Loucy (cell line): Measurements from ENCODE around the gene FADS3.

Experiments
- H2AFZ ChIP-seq: fragments of 200-600 bp; sonication (generic); 2 replicates; pipeline ENCODE4 v1.6.0; 2016; ENCODE audit warnings: antibody characterized with exemption, mild to moderate bottlenecking, low read length, moderate library complexity
- H3F3A ChIP-seq: fragments of 200-600 bp; 2 replicates; pipeline ENCODE4 v1.6.0; 2016; ENCODE audit warnings: antibody characterized with exemption, low read depth, mild to moderate bottlenecking
- H3K27me3 ChIP-seq: fragments of 200-600 bp; sonication (generic); 2 replicates; pipeline ENCODE4 v1.6.1; 2014; ENCODE audit warnings: low read length, mild to moderate bottlenecking; ENCODE audit not compliant: insufficient read depth, poor library complexity, severe bottlenecking
- H3K36me3 ChIP-seq: fragments of 200-600 bp; sonication (generic); 2 replicates; pipeline ENCODE4 v1.6.1; 2016; ENCODE audit warnings: low read length; ENCODE audit not compliant: insufficient read depth
- H3K4me1 ChIP-seq: fragments of 200-600 bp; sonication (generic); 2 replicates; pipeline ENCODE4 v1.5.1; 2014; ENCODE audit warnings: low read length, mild to moderate bottlenecking; ENCODE audit not compliant: insufficient read depth, poor library complexity, severe bottlenecking
- H3K4me2 ChIP-seq: fragments of 200-600 bp; sonication (generic); 2 replicates; pipeline ENCODE4 v1.6.0; 2014; ENCODE audit warnings: antibody characterized with exemption, low read length, low read depth, mild to moderate bottlenecking; ENCODE audit not compliant: poor library complexity, severe bottlenecking
- H3K4me3 ChIP-seq: fragments of 200-600 bp; sonication (generic); 2 replicates; pipeline ENCODE4 v1.5.1; 2014; ENCODE audit warnings: low read length, mild to moderate bottlenecking, mixed read lengths; ENCODE audit not compliant: poor library complexity, severe bottlenecking
- H3K79me2 ChIP-seq: fragments of 200-600 bp; sonication (generic); 2 replicates; pipeline ENCODE4 v1.6.1; 2014; ENCODE audit warnings: low read length; ENCODE audit not compliant: insufficient read depth
- H3K9ac ChIP-seq: fragments of 200-600 bp; sonication (generic); 2 replicates; pipeline ENCODE4 v1.6.0; 2014; ENCODE audit warnings: mild to moderate bottlenecking, low read depth, low read length, moderate library complexity; ENCODE audit not compliant: poor library complexity, severe bottlenecking
- H3K9me2 ChIP-seq: fragments of 200-600 bp; sonication (generic); replicated peaks from 2 replicates; pipeline ENCODE4 v1.6.1; 2016; ENCODE audit warnings: low read depth, low read length, mixed read lengths
- H3K9me3 ChIP-seq: fragments of 200-600 bp; sonication (generic); 2 replicates; pipeline ENCODE4 v1.6.1; 2014; ENCODE audit warnings: mild to moderate bottlenecking, antibody characterized with exemption, low read length, low read depth; ENCODE audit not compliant: insufficient read depth
- H4K20me1 ChIP-seq: fragments of 200-600 bp; sonication (generic); 2 replicates; pipeline ENCODE4 v1.6.0; 2014; ENCODE audit warnings: antibody characterized with exemption, low read length, mild to moderate bottlenecking; ENCODE audit not compliant: insufficient read depth, poor library complexity, severe bottlenecking
- EZH2phosphoT487 ChIP-seq: fragments of 200-600 bp; IDR thresholded peaks from 2 replicates; pipeline ENCODE4 v1.6.1; 2018; ENCODE audit warnings: antibody characterized with exemption, mild to moderate bottlenecking, moderate library complexity, borderline replicate concordance
- TF ChIP-seq, protein P1 (sequence below): fragments of 200-600 bp; sonication (generic); conservative IDR thresholded peaks from 2 replicates; pipeline ENCODE4 v1.5.1; 2014; ENCODE audit warnings: mild to moderate bottlenecking, antibody characterized with exemption, low read length

Gene FADS3

DNA sequence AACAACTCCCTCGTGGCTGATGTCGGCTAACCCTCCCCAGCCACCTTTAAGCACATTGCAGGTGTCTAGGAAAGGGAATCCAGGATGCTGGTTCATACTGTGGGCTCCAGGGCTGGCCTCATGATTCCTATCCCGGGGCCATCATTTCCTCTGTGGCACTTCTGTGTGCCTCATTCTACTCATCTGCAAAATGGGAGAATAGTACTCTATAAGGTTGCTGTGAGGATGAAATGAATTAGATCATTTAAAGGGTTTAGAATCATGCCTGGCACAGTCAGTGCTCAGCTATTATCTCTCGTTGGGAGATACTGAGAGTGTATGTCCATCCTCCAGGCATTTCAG is 4.3 kb upstream of the FADS3 start:
- H3K4me2 ChIP-seq, result no peak overlapping the region
- no peaks in the 10 kb centered on the region for H3K27me3 ChIP-seq
- H3K9me2 ChIP-seq, result no peaks in the 10 kb centered on the region
- no peaks in the 10 kb centered on the region for H4K20me1 ChIP-seq
- no peak overlapping the region for H3K9ac ChIP-seq
- peaks cover 3% of the 10 kb centered on the region; the same call in 1 of the 2 replicates for H3F3A ChIP-seq
- no peaks in the 10 kb centered on the region for H3K79me2 ChIP-seq
- H3K4me3 ChIP-seq, result no peak overlapping the region
- H3K4me1 ChIP-seq, result peaks cover 9% of the 10 kb centered on the region
- TF ChIP-seq, protein P1, sequence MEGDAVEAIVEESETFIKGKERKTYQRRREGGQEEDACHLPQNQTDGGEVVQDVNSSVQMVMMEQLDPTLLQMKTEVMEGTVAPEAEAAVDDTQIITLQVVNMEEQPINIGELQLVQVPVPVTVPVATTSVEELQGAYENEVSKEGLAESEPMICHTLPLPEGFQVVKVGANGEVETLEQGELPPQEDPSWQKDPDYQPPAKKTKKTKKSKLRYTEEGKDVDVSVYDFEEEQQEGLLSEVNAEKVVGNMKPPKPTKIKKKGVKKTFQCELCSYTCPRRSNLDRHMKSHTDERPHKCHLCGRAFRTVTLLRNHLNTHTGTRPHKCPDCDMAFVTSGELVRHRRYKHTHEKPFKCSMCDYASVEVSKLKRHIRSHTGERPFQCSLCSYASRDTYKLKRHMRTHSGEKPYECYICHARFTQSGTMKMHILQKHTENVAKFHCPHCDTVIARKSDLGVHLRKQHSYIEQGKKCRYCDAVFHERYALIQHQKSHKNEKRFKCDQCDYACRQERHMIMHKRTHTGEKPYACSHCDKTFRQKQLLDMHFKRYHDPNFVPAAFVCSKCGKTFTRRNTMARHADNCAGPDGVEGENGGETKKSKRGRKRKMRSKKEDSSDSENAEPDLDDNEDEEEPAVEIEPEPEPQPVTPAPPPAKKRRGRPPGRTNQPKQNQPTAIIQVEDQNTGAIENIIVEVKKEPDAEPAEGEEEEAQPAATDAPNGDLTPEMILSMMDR, result no peak
- no peak for TF ChIP-seq EZH2phosphoT487
- H2AFZ ChIP-seq, result no peak overlapping the region
- H3K36me3 ChIP-seq, result no peaks in the 10 kb centered on the region
- no peaks in the 10 kb centered on the region for H3K9me3 ChIP-seq

DNA sequence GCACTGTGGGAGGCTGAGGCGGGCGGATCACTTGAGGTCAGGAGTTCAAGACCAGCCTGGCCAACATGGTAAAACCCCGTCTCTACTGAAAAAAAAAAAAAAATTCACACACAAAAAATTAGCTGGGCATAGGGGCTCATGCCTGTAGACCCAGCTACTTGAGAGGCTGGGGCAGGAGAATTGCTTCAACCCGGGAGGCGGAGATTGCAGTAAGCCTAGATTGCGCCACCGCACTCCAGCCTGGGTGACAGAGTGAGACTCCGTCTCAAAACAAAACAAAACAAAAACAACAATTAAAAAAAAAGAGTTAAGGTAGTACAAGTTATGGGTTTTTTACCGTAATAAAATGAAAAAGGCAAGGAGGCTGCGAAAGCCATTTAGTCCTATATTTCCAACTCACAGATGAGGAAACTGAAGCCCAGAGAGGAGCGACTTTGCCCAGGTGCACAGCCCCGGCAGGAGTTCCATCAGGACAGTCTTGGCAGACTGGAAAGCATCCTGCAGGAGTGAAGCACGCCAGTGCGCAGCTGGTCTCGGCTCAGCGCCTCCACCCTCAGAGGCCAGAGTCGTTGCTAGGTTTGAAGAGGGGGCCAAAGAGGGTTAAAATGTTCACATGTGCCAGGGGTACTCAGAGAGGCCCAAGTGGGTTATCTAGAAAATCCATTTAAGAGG is 3.8 kb upstream of the FADS3 start:
- TF ChIP-seq, protein P1, result no peak
- H3K9ac ChIP-seq, result no peak overlapping the region

DNA sequence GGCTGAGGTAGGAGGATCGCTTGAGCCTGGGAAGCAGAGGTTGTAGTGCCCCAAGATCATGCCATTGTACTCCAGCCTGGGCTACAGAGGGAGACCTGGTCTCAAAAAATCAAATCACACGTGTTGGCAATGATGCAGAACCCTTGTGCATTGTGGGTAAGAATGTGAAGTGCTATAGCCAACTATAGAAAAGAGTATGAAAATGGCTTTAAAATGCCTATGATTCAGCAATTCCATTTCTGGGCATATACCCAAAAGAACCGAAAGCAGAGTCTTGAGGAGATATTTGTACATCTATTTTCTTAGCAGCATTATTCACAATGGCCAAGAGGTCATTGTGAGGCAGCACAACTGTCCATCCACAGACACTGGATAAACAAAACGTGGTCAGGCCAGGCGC is 2.6 kb upstream of the FADS3 start:
- no peak overlapping the region for H3K4me3 ChIP-seq
- no peak for TF ChIP-seq EZH2phosphoT487
- TF ChIP-seq, protein P1, result no peak
- H3K79me2 ChIP-seq, result 0 out of 2 replicates have a peak, but pooled peaks cover 4% of the 10 kb centered on the region
- H2AFZ ChIP-seq, result no peak overlapping the region
- peaks cover 5% of the 10 kb centered on the region for H4K20me1 ChIP-seq
- no peak overlapping the region for H3K4me2 ChIP-seq
- no peaks in the 10 kb centered on the region for H3K9me3 ChIP-seq
- peaks cover 3% of the 10 kb centered on the region; the same call in 1 of the 2 replicates for H3F3A ChIP-seq
- H3K9me2 ChIP-seq, result no peaks in the 10 kb centered on the region
- H3K36me3 ChIP-seq, result no peaks in the 10 kb centered on the region
- H3K9ac ChIP-seq, result no peak overlapping the region
- H3K4me1 ChIP-seq, result peaks cover 18% of the 10 kb centered on the region
- H3K27me3 ChIP-seq, result no peaks in the 10 kb centered on the region

More for the DNA sequence above, 3.8 kb upstream of the FADS3 start:
- Histone ChIP-seq H3K4me2 (no peak overlapping the region), H4K20me1 (peaks cover 3% of the 10 kb centered on the region), H3K4me3 (no peak overlapping the region), H3K9me3 (no peaks in the 10 kb centered on the region), H3K9me2 (no peaks in the 10 kb centered on the region), H3K27me3 (no peaks in the 10 kb centered on the region), H3K4me1 (peaks cover 14% of the 10 kb centered on the region), H3K36me3 (no peaks in the 10 kb centered on the region), H2AFZ (no peak overlapping the region), H3K79me2 (0 out of 2 replicates have a peak, but pooled peaks cover 2% of the 10 kb centered on the region), H3F3A (peaks cover 3% of the 10 kb centered on the region; the same call in 1 of the 2 replicates)
